ENCODE results near the gene SORD.
"Not testable (repeated sequence)": the region's sequence is repeated elsewhere in the genome, so short reads cannot be mapped to it uniquely, and the experiment has no call there.

DNA sequence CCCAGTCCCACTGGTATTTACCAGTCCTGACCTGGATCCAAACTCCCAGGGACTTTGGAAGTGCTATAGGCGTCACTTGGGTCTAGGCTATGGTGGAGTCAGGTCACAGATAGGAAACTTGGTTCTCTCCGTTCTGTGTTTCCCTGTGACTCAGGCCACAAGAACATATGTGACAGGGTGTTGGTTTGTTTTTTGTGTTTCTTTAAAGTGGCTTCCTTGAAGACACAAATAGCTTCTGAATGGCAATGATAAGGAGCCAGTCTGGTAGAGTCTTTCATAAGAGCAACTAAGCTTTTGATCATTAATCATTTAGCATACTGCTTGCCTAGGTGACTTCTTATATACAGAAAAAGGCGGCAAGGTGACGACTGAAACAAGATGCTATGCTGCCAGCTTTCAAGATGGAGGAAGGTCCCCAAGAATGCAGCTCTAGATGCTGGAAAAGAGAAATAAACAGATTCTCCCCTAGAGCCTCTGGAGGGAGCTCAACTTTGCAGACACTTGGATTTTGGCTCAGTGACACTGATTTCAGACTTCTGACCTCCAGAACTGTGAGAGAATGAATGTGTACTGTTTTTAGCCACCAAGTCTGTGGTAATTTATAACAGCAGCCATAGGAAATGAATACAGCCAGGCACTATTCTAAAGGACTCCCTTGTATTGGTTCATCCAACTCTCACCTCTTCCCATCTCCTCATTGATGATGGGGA lies 36.5 kb upstream of the SORD start:
- TF ChIP-seq, protein P1, sequence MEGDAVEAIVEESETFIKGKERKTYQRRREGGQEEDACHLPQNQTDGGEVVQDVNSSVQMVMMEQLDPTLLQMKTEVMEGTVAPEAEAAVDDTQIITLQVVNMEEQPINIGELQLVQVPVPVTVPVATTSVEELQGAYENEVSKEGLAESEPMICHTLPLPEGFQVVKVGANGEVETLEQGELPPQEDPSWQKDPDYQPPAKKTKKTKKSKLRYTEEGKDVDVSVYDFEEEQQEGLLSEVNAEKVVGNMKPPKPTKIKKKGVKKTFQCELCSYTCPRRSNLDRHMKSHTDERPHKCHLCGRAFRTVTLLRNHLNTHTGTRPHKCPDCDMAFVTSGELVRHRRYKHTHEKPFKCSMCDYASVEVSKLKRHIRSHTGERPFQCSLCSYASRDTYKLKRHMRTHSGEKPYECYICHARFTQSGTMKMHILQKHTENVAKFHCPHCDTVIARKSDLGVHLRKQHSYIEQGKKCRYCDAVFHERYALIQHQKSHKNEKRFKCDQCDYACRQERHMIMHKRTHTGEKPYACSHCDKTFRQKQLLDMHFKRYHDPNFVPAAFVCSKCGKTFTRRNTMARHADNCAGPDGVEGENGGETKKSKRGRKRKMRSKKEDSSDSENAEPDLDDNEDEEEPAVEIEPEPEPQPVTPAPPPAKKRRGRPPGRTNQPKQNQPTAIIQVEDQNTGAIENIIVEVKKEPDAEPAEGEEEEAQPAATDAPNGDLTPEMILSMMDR (IDR thresholded peaks at IDR 0.05), result not testable (repeated sequence)
- TF ChIP-seq POLR2AphosphoS5, POLR2A (IDR thresholded peaks at IDR 0.05): not testable (repeated sequence)
